ENCODE measurements around the gene VMP1.

DNA sequence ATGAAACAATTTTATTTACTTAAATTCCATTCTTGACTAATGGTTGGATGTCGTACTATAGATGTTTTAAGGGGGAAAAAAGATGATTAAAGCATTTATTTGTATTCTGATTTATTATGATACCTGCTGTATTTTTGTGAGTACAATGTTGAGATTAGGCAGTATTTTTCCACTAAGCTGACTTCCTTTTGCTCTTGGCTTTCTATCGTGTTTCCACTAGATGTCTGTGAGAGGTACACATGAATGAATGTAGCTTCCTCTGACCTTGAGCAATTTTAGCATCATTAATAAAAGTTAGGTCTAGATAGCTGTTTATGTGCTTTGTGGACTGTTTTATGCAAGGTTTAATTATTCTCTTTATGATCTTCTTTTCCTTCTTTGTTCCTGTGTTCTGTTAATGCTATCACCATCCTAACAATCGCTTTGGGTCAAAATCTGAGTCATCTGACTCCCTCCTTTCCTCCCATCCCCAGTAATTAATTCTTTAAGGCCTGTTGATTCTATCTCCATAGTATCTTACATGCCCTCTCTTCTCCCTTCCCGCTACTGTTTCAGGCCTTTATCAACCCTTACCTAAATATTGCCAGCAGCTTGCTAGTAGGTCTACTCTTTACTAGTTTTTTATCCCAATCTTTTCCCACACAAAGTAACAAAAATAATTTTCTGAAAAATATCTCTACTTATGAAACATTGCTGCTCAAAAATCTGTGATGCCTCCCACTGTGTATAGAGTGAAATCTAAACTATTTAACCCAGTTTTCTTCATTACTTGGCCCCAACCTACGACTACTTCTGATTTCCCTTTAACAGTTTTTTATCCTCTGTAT, 76.0 kb downstream of the VMP1 start:
- TF ChIP-seq POLR2A (IDR thresholded peaks at IDR 0.05; ENCODE audit: low read length) (no peak), GATA1 (IDR thresholded peaks at IDR 0.05; ENCODE audit: low read depth, low read length) (no peak)

Measured in erythroblast (primary cell).